Mesothelial cell of epicardium (in vitro differentiated cells): Measurements from ENCODE around the gene SOS2. TPM values are rescaled to one million over a fixed set of nuclear protein-coding genes. Genes with fewer than 3 reads are reported as not detected.
A peak's percentile ranks its signal among the peaks of the same experiment; 100 is the strongest.

Experiments
- DNase-seq, 2 experiments: peaks; one replicate each; pipeline ENCODE4 v3.0.0; 2021; ENCODE audit warnings: low spot score in 2 of 2; ENCODE audit not compliant: unreplicated experiment in 2 of 2
- H3K27ac Mint-ChIP-seq: 2 replicates; pipeline ENCODE4 v1.8.0; 2021; ENCODE audit warnings: mixed read lengths
- H3K27me3 Mint-ChIP-seq: 2 replicates; pipeline ENCODE4 v1.8.0; 2021; ENCODE audit warnings: low read depth, mixed read lengths
- H3K36me3 Mint-ChIP-seq: 2 replicates; pipeline ENCODE4 v1.8.0; 2021; ENCODE audit warnings: mixed read lengths
- H3K4me1 Mint-ChIP-seq: 2 replicates; pipeline ENCODE4 v1.8.0; 2021; ENCODE audit warnings: mixed read lengths
- H3K4me3 Mint-ChIP-seq: 2 replicates; pipeline ENCODE4 v1.8.0; 2021; ENCODE audit warnings: mild to moderate bottlenecking, moderate library complexity, mixed read lengths
- H3K9me3 Mint-ChIP-seq: 2 replicates; pipeline ENCODE4 v1.8.0; 2021; ENCODE audit warnings: mixed read lengths
- CTCF ChIP-seq: fragments of 200-600 bp; sonication (generic); IDR thresholded peaks from one replicate; pipeline ENCODE4 v1.5.0; 2021; ENCODE audit warnings: antibody characterized with exemption; ENCODE audit not compliant: unreplicated experiment
- total RNA-seq: library from RNA; stranded (reverse); gene quantifications from 3 replicates; pipeline ENCODE4 v1.2.1, GENCODE V29; 2021

Gene SOS2
- total RNA-seq, 1 donor from 2014 or later: 47.0 TPM

- Mint-ChIP-seq H3K27ac (peak overlapping the region; percentile 11), H3K36me3 (peaks cover 3% of the 10 kb centered on the region), H3K4me3 (no peak overlapping the region), H3K9me3 (peaks cover 4% of the 10 kb centered on the region), H3K27me3 (no peaks in the 10 kb centered on the region), H3K4me1 (peaks cover 24% of the 10 kb centered on the region)
- no peak for TF ChIP-seq CTCF
- DNase-seq: no peak
Measured at GRCh38 chr14:50233166-50233950, 2.0 kb upstream of the SOS2 start.

- peak overlapping the region; percentile 78 for H3K4me3 Mint-ChIP-seq
- H3K4me1 Mint-ChIP-seq: peaks cover 24% of the 10 kb centered on the region
- TF ChIP-seq CTCF: no peak
- peaks cover 3% of the 10 kb centered on the region for H3K36me3 Mint-ChIP-seq
- peak overlapping the region; percentile 95 for H3K27ac Mint-ChIP-seq
- H3K9me3 Mint-ChIP-seq: peaks cover 4% of the 10 kb centered on the region
- DNase-seq: no peak
- H3K27me3 Mint-ChIP-seq: no peaks in the 10 kb centered on the region
Measured at GRCh38 chr14:50232276-50232642, 881 bp upstream of the SOS2 start.

- H3K27ac Mint-ChIP-seq: peak overlapping the region; percentile 94
- TF ChIP-seq CTCF: no peak
- H3K4me3 Mint-ChIP-seq: peak overlapping the region; percentile 83
- H3K36me3 Mint-ChIP-seq: peaks cover 5% of the 10 kb centered on the region
- peaks cover 35% of the 10 kb centered on the region for H3K4me1 Mint-ChIP-seq
- no peaks in the 10 kb centered on the region for H3K27me3 Mint-ChIP-seq
- peaks cover 4% of the 10 kb centered on the region for H3K9me3 Mint-ChIP-seq
- DNase-seq: peak; percentile 32 to 51
Measured at GRCh38 chr14:50230701-50231474, 490 bp downstream of the SOS2 start.

- Mint-ChIP-seq H3K27ac (peak overlapping the region; percentile 94), H3K9me3 (peaks cover 4% of the 10 kb centered on the region), H3K4me3 (peak overlapping the region; percentile 83), H3K27me3 (no peaks in the 10 kb centered on the region), H3K4me1 (peaks cover 40% of the 10 kb centered on the region), H3K36me3 (peaks cover 5% of the 10 kb centered on the region)
- DNase-seq: no peak
- no peak for TF ChIP-seq CTCF
Measured at GRCh38 chr14:50230401-50230700, 1.0 kb downstream of the SOS2 start.

GRCh38 chr14:50229681-50230080 is 1.7 kb downstream of the SOS2 start:
- Mint-ChIP-seq H3K4me1 (peaks cover 44% of the 10 kb centered on the region), H3K9me3 (peaks cover 4% of the 10 kb centered on the region), H3K36me3 (peaks cover 5% of the 10 kb centered on the region)

More at GRCh38 chr14:50229681-50230080, 1.7 kb downstream of the SOS2 start:
- DNase-seq: no peak
- H3K4me3 Mint-ChIP-seq: peak overlapping the region; percentile 83
- no peak for TF ChIP-seq CTCF
- H3K27me3 Mint-ChIP-seq: no peaks in the 10 kb centered on the region
- H3K27ac Mint-ChIP-seq: peak overlapping the region; percentile 35
